Stimulated activated CD4-positive, alpha-beta T cell treated with anti-CD3 and anti-CD28 coated beads, Interleukin-12 subunit alpha, Interleukin-12 subunit beta, amount 100 ng/mL, for 48 hours (primary cell): ENCODE data around the gene EMC6.

ENCODE experiments used
- DNase-seq, 3 donors: peaks; one replicate each; pipeline ENCODE4 v3.0.0-alpha.2; 2020; ENCODE audit warnings: low read depth in 2 of 3, low spot score in 1 of 3

EMC6 gene

GRCh38 chr17:3655766-3656165, 12.8 kb upstream of the EMC6 start:
- no peak for DNase-seq

GRCh38 chr17:3656353-3656752, 12.3 kb upstream of the EMC6 start:
- no peak for DNase-seq

- no peak for DNase-seq
These were observed 11.6 kb upstream of the EMC6 start for GRCh38 chr17:3656755-3657587.

GRCh38 chr17:3657588-3657869, 11.1 kb upstream of the EMC6 start:
- no peak for DNase-seq

GRCh38 chr17:3657874-3658783, 10.5 kb upstream of the EMC6 start:
- DNase-seq: no peak

- no peak for DNase-seq
These were observed 9.7 kb upstream of the EMC6 start for GRCh38 chr17:3658784-3659449.

GRCh38 chr17:3659541-3660111, 9.0 kb upstream of the EMC6 start:
- DNase-seq: no peak

- DNase-seq: no peak
These were observed 8.2 kb upstream of the EMC6 start for GRCh38 chr17:3660311-3660891.

- DNase-seq: no peak
These were observed 5.3 kb upstream of the EMC6 start for GRCh38 chr17:3663102-3664011.

- no peak for DNase-seq
These were observed 2.8 kb upstream of the EMC6 start for GRCh38 chr17:3665834-3666233.

GRCh38 chr17:3666516-3666915, 2.1 kb upstream of the EMC6 start:
- no peak for DNase-seq

GRCh38 chr17:3667366-3668278, 990 bp upstream of the EMC6 start:
- DNase-seq: no peak

- no peak for DNase-seq
These were observed 404 bp downstream of the EMC6 start for GRCh38 chr17:3669085-3669347.

GRCh38 chr17:3669548-3669947, 936 bp downstream of the EMC6 start:
- DNase-seq: no peak

GRCh38 chr17:3672571-3672970, 4.0 kb downstream of the EMC6 start:
- no peak for DNase-seq

- no peak for DNase-seq
These were observed 7.3 kb downstream of the EMC6 start for GRCh38 chr17:3675886-3676285.

GRCh38 chr17:3678095-3678820, 9.6 kb downstream of the EMC6 start:
- no peak for DNase-seq

GRCh38 chr17:3678821-3679530, 10.4 kb downstream of the EMC6 start:
- DNase-seq: no peak
